ENCODE data around the gene LRP1. TPM values are rescaled to one million over a fixed set of nuclear protein-coding genes. Genes with fewer than 3 reads are reported as not detected.

LRP1 gene
- total RNA-seq, 1 donor from 2014 or later: 448 TPM

GRCh38 chr12:57198329-57198728, 70.0 kb downstream of the LRP1 start:
- DNase-seq (ENCODE audit: low spot score): no peak
- H3K4me1 Mint-ChIP-seq (ENCODE audit: low read depth): no peaks in the 10 kb centered on the region
- no peaks in the 10 kb centered on the region for H3K9me3 Mint-ChIP-seq (ENCODE audit: low read depth)
- no peak overlapping the region for H3K4me3 Mint-ChIP-seq (ENCODE audit: unreplicated experiment)
- no peak for TF ChIP-seq CTCF (IDR thresholded peaks at IDR 0.05)
- H3K27ac Mint-ChIP-seq (ENCODE audit: unreplicated experiment): no peak overlapping the region
- H3K27me3 Mint-ChIP-seq (ENCODE audit: low read depth): no peaks in the 10 kb centered on the region
- peaks cover 63% of the 10 kb centered on the region for H3K36me3 Mint-ChIP-seq (ENCODE audit: low read depth)

- no peaks in the 10 kb centered on the region for H3K9me3 Mint-ChIP-seq (ENCODE audit: low read depth)
- DNase-seq (ENCODE audit: low spot score): no peak
- peaks cover 64% of the 10 kb centered on the region for H3K36me3 Mint-ChIP-seq (ENCODE audit: low read depth)
- H3K27ac Mint-ChIP-seq (ENCODE audit: unreplicated experiment): no peak overlapping the region
- no peaks in the 10 kb centered on the region for H3K27me3 Mint-ChIP-seq (ENCODE audit: low read depth)
- TF ChIP-seq CTCF (IDR thresholded peaks at IDR 0.05): no peak
- H3K4me1 Mint-ChIP-seq (ENCODE audit: low read depth): no peaks in the 10 kb centered on the region
- H3K4me3 Mint-ChIP-seq (ENCODE audit: unreplicated experiment): no peak overlapping the region
These were observed 70.9 kb downstream of the LRP1 start for GRCh38 chr12:57199191-57199590.

- no peak overlapping the region for H3K4me3 Mint-ChIP-seq (ENCODE audit: unreplicated experiment)
- no peaks in the 10 kb centered on the region for H3K27me3 Mint-ChIP-seq (ENCODE audit: low read depth)
- DNase-seq (ENCODE audit: low spot score): no peak
- TF ChIP-seq CTCF (IDR thresholded peaks at IDR 0.05): no peak
- H3K27ac Mint-ChIP-seq (ENCODE audit: unreplicated experiment): no peak overlapping the region
- H3K36me3 Mint-ChIP-seq (ENCODE audit: low read depth): peaks cover 62% of the 10 kb centered on the region
- H3K9me3 Mint-ChIP-seq (ENCODE audit: low read depth): no peaks in the 10 kb centered on the region
- H3K4me1 Mint-ChIP-seq (ENCODE audit: low read depth): no peaks in the 10 kb centered on the region
These were observed 72.2 kb downstream of the LRP1 start for GRCh38 chr12:57200497-57200896.

GRCh38 chr12:57201219-57201618, 72.9 kb downstream of the LRP1 start:
- no peak for TF ChIP-seq CTCF (IDR thresholded peaks at IDR 0.05)
- Mint-ChIP-seq H3K27me3 (ENCODE audit: low read depth) (no peaks in the 10 kb centered on the region), H3K4me1 (ENCODE audit: low read depth) (no peaks in the 10 kb centered on the region), H3K36me3 (ENCODE audit: low read depth) (peaks cover 61% of the 10 kb centered on the region), H3K4me3 (ENCODE audit: unreplicated experiment) (no peak overlapping the region), H3K27ac (ENCODE audit: unreplicated experiment) (no peak overlapping the region), H3K9me3 (ENCODE audit: low read depth) (no peaks in the 10 kb centered on the region)
- no peak for DNase-seq (ENCODE audit: low spot score)

- Mint-ChIP-seq H3K9me3 (ENCODE audit: low read depth) (no peaks in the 10 kb centered on the region), H3K27me3 (ENCODE audit: low read depth) (no peaks in the 10 kb centered on the region), H3K4me3 (ENCODE audit: unreplicated experiment) (no peak overlapping the region), H3K36me3 (ENCODE audit: low read depth) (peaks cover 60% of the 10 kb centered on the region), H3K4me1 (ENCODE audit: low read depth) (no peaks in the 10 kb centered on the region), H3K27ac (ENCODE audit: unreplicated experiment) (no peak overlapping the region)
- DNase-seq (ENCODE audit: low spot score): no peak
- no peak for TF ChIP-seq CTCF (IDR thresholded peaks at IDR 0.05)
These were observed 73.3 kb downstream of the LRP1 start for GRCh38 chr12:57201631-57202030.

Data from chondrocyte (in vitro differentiated cells).